Urothelium cell line (cell line): ENCODE results near the gene ACVR1.
"Not testable (repeated sequence)": the region's sequence is repeated elsewhere in the genome, so short reads cannot be mapped to it uniquely, and the experiment has no call there.

ENCODE experiments used
- DNase-seq: peaks from one replicate; pipeline ENCODE4 v3.0.0; 2011; ENCODE audit warnings: low spot score, mixed read lengths
- FAIRE-seq: peaks from 2 replicates; lab custom pipeline; 2011; peaks lifted over from hg19 to GRCh38; lab: Jason Lieb, UNC

The ACVR1 gene

DNA sequence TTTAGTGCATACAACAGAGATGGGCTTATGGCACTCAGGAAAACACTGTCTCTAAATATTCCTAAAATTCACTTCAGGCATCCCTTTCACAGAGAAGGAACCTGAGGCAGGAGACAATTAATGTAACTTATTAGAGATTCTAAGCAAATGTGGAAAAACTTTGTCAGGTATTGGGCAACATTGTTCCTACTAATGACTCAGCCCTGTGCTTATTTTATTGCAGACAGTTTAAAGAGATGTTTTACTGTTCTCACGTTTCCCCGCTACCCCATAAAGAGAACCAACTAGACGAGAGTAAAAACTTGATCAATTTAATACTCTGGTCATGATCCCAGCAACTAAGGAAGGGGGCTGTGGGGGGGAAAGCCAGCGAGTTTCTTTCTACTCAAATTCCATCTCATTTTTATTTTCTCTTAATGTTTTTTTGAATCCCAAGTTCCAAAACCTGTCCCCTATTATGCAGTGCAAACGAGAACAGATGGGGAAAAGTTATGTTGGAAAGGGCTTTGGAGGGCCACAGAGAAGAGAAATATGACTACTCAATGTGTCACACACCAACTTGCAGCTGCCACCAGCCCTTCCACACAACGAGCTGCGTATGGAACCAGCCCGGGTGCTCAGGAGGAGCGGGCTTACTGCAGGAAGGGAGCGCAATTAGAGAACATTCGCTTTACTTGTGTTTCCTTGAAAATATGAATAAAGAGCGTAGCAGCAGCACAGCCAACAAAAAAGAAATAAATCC, 18.7 kb upstream of the ACVR1 start:
- no peak for DNase-seq
- no peak for FAIRE-seq

DNA sequence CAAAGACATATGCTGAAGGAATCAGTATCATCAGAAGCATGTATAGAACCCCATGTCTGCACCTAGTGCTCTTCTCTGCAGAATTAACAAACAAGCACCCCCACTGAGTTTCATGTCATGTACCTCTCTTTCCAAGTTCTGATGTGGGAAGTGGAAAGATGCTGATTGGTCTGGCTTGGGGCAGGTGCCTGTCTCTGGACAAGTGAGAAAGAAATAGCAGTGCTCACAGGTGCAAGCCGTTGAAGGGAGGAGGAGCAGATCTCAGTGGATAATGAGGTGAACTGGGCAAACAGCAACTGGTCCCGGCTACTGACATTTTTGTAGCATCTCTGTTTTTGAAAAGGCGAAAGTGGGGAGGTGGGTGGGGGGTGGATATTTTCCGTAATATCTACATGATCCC, 17.5 kb upstream of the ACVR1 start:
- DNase-seq (no peak), FAIRE-seq (no peak)

DNA sequence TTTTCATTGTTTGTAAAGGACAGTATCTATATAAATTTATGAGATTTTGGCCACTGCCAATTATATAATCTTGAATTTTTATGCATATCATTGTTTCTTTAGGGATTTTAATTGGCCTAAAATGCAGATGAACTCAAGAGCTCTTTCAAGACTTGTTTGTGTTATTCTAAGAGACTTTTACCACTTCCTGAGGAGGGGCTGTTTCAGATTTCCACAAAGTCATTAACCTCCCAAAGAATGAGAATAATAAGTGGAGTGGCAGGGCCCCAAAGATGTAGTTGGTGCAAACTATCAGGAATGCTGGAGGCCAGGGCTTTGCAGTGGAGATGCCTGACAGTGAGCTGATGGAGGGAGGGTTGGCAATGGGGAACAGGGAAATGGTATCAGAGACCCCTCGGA, 15.5 kb upstream of the ACVR1 start:
- FAIRE-seq: no peak
- DNase-seq: no peak

DNA sequence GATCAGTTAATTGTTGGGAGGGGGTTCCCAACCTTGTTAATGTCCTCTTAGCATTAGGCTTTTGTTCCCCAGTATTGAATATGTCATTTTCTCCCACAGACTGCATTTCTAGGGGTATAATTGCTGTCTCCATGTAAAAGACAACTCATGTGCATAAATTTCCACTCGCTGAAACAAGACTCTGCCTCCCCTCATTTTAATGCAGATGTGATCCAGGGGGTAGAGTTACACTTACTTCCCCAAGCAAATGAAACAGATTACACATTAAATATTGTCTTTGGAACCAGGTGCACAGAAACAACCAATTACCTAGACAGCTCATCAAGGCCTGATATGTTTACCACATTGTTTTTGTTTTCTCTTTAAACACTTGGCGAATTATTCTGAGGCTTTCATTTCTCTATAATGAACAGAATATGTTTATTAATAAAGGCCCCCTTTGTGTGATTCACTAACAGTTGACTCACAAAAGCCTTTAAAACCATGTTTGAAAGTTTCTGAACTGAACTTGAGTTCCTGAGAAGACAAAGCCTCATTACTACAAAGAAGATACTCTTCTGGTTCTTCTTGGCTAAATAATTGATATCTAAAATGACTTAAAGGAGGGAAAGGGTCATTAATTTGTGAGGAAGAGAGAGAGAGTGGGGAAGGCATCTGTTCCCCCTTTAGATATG, 15.0 kb upstream of the ACVR1 start:
- DNase-seq: no peak
- FAIRE-seq: no peak

DNA sequence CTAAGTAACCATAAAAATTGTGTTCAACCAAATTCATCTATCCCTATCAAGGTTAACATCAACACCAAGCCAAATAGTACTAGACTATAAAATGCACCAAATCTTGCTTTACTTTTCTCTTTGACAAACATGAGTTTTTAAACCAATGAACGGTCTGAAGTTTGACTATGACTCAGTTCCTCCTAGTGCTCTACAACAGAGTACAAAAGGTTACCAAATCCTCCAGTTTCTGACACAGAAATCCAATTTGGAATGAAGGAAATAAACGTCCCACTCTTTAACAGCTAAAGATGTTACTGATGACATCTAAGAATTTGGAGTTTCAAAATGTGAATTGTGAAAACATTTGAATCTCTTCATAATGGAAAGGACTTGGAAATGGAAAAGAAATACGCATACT, 11.8 kb upstream of the ACVR1 start:
- FAIRE-seq: no peak
- DNase-seq: no peak

DNA sequence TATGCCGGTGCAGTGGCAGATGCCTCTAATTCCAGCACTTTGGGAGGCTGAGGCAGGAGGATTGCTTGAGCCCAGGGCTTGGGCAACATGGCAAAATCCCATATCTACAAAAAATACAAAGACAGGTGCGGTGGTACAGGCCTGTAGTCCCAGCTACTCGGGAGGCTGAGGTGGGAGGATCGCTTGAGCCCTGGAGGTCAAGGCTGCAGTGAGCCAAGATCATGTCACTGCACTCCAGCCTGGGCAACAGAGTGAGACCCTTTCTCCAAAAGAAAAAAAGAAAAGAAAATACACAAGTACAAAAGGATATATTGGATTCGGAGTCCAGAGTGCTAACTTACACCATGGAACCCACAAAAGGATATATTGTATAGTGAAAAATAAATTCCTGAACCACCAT, 8.4 kb upstream of the ACVR1 start:
- FAIRE-seq, DNase-seq: not testable (repeated sequence)

DNA sequence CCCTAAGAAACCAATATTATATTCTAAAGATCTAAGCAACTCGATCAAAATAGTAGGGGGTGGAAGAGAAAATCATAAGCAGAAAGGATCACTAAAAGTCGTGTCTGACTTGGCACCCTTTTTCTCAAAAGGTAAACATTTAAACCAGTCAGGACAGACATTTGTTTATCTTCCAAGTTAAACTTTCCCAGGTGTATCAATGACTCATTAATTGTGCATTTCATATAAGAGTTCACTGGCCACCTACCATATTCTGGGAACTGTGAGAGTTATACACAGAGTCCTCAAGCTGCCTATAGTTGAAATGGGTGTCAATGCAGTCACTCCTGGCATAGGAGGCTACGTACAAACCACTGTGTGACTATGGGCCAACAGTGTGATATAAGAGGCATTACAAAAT, 4.8 kb upstream of the ACVR1 start:
- no peak for FAIRE-seq
- no peak for DNase-seq

DNA sequence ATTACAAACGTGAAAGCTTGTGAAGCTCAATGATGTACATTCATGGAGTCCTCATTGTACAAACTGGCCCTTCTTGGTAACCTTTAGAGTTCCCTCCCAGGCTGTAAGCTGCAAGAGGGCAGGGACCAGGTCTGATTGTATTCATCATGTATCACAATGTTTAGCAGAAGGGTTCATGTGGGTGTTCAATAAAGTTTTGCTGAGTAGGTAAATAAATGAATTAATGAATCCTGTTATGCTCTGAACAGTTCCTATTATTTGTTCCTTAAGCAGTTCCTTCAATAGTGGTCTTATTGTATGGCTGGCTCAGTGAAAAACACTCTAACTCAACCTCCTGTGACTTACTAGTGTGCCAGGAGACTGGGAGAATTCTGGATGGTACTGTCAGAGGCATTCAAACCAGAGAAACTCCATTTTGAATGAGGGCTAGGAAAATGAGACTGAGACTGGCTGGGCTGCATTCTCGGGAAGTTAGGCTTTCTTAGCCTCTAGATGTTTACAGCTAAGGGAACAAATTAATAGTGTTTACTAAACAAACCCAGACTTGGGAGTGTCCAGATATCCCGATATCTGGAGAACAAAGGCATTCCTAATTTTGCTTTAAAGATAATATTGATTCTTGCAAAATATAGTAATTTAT, 1.8 kb upstream of the ACVR1 start:
- DNase-seq (no peak), FAIRE-seq (no peak)

DNA sequence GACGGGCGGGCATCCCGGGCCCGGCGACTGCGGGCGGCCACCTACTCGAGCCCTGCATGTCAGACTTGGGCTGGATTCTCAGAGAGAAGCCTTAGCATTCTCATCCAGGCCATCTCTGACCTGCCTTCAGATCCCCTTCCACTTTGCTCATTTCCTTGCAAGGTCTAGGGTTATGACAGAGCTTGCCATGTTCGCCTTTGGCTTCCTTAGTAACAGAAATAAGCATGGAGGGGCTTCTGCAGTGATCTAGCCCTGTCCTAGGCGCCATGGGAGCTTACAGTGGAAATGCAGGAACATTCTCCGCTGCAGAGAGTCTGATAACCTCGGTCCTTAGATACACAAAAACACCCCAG, 632 bp upstream of the ACVR1 start:
- DNase-seq: no peak
- no peak for FAIRE-seq

DNA sequence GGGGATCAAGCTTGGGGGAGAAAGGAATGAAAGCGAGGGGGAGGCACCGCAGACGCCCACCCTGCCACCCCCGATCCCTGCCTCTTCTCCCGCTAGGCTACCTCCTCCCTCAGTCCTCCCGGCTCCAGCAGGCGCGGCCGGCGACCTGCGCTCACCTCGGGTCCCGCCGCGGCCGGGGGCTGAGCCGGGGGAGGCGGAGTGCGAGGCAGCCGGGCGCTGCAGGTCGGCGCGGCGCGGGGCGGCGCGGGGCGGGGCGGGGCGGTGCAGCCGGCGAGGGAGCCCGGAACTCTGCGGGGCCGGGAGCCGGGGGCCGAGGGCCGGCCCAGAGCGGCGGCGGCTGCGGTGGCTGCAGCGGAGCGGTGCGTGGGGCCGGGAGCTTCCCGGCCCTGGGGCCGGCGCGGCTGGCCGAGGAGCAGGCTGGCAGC, 477 bp downstream of the ACVR1 start:
- no peak for FAIRE-seq

DNA sequence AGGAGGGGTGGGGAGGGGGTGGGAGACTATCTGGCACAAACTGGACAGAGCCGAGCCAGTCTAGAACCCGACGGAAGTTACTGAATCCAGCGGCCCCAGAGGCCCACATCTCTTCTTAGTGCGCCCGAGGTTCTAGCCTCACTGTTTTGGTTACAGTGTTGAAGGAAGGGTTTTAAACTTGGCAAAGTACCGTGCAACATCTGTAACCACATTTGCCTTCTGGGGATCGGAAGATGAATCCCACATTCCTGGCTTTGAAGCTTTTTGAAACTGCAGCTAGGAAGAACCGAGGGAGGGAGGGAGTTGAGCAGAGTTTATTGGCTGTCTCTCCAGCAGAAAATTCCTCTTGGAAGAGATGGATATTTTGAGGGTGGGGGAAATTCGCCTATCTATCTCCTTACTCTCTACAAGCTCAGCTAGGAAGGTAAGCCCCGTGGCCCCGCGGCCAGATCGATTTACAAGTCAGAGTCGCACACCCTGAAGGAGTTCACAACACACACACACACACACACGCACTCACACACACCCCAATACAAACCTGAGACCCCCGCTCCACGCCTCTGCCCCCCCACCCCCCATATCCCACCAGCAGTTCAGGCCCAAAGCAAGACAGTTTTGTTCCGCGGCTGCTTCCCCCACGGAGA, 1.0 kb downstream of the ACVR1 start:
- FAIRE-seq: no peak
- DNase-seq: peak; percentile 31

More for the DNA sequence above, 477 bp downstream of the ACVR1 start:
- DNase-seq: no peak

DNA sequence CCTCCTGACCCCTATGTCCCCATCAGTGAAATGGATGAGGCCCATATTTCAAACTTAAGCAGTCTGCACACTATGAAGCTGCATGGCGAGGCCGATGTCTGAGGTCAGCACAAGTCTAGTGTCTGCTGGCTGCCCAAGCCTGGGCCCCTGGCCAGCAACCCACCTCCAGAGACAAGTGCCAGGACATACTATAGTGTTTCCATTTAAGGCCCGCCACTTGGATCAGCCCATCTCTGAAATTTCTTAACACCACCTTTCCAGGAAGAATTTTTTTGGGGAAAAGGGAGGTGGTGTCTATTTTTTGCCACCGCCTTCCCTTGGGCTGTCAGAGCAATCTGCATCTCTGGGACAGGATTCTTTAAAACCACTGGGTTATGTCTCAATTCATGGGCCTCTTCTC, 1.8 kb downstream of the ACVR1 start:
- FAIRE-seq: no peak
- no peak for DNase-seq

DNA sequence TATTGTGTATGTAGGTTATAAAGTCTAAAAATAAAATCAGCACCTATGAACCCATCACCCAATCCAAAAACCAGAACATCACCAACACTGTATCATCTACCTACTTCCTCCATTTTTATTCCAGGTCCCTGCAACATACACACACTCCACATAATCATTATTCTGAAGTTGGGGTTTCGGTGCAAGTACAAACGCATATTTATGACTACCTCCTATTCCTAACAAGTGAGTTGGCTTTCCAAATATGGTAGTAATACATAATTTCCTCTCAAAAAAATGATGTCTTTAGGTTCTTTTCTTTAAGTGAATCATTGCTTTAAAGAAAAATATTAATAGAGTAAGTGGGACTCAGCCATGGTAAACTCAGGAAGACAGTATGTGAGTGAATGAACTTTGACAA, 3.3 kb downstream of the ACVR1 start:
- DNase-seq (no peak), FAIRE-seq (no peak)

DNA sequence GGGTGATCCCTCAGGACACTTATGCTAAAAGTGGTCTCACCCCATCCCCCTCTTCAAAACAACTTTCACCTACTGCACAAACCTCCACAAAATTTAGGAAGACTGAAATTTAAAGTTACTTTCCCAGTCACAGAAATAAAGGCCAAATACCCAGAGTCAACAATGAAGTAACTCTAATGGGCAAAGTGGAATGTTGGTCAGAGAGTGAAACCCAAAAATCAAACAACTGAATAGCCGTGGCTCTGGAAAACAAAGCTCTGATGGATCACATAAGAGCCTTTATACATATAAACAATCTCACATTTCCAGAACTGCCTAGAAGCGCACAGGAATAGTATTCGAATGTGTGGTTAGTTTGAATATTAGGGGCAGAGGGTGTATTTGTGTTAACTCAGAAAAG, 4.7 kb downstream of the ACVR1 start:
- FAIRE-seq (no peak), DNase-seq (no peak)

DNA sequence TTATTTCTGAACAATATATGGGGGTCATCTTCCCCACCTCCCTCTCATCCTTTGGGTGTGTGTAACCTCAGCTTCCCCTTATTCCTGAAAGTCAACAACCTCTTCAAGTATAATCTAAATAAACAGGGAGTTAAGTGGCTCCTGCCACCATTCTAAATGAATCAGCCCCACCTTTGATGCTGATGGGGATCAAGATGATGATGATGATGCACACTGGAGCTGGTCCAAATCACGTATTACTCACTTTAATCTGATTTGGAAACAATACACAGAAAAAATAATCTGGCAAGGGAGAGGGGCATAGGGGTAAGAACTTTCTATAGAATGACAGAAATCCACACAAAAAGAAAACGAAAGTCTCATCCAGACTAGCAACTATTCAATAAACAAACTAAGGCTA, 7.1 kb downstream of the ACVR1 start:
- no peak for DNase-seq
- FAIRE-seq: no peak

DNA sequence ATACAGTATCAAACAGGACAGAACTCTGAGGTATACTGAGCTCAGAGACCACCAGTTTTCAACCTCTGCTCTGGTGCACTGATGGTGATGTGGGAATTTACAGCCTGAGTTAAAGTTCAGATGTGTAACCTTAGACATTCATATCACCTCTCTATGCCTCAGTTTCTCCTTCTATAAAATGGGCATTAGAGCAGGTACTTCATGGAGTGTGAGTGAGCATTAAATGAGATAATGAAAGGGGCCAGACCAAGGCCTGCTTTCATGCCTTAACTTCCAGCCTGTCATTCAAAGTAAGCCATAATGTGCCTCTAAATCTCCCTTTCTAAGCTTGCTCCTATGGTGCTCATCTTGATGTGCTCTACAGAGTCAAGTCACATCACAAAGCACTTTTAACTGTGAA, 8.4 kb downstream of the ACVR1 start:
- FAIRE-seq (no peak), DNase-seq (no peak)

DNA sequence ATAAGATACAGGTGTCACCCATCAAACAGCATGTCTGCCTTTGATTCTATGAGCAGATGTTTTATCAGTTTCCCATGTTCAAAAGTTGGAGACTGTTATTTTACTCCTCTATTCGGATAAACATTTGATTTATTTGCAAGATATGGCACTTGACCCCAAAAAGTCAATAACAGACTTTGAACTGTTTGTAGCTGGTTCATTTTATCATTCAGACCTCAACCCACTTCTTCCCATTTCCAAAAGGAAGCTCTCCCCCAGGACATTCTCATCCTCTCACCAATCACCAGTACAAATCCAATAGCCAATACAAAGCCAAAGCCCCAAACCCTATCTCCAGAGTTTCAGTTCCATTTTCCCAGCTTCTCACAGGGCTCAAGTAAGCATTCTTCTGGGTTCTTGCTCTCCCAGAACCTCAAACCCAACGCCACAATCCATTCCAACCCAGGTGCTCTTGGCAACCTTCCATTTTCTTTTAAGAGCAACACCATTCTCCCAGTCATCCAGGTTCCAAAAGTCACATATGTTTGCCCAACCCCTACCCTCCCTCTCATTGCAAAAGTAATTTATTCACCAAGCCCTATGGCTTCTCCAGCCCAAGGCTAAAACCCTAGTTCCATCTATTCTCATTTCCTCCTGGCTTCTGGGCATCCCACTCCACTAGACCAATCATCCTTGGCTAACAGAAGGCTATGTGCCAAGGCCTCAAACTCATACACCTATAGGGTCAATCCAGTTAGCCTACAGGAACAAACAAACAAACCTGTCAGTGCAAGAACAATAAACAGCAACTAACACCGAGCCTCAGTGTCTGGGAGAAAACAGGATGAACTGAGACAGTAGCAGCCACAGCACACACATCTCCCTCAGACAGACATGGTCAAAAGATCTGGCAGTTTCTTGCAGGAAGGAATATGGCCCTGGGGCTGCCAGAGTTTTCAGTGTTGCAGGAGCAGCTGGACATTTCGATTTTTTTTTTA, 9.2 kb downstream of the ACVR1 start:
- FAIRE-seq: no peak
- DNase-seq: no peak

DNA sequence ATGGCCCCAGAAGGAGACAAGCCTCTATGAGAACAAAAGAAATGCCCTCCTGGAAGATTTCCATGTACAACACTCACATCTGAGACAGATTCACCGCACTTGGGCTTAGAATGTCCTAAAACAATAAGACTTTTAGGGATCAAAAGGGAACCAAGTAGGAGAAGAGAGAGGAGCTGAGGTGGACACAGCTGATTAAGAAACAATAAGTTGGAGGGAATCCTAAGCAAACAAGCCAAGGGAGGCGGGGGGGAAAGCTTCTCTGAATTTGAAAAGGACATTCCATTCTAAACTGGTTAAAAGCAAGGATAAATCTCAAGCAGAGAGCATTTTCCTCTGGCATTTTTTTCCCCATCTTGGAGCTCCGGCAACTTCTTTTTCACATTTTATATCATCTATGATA, 9.9 kb downstream of the ACVR1 start:
- no peak for FAIRE-seq
- no peak for DNase-seq

DNA sequence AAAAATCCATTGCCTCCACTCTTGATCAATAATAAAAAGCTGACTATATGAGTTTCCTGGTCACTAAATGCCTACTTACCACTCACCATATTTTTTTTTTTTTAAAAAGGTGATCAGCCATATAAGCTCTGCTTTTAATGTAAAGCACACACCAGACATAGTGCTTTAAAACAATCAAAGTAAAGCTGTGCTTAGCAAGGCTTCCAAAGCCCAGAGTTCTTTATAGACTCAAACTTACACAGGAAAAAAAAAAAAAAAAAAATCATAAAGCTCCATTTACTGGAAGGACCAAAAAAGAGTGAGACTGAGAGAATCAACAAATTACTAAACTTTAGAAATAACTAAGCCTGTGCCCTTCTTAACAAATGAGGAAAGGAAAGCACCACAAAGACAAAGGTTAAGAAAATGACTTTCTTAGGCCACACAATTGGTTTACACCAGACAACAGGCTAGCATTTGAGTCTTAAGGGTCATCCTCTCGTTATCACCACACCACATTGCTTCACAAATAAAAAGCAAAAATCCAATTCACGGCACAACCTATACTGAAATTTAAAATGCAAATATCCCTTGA, 11.2 kb downstream of the ACVR1 start:
- no peak for DNase-seq
- no peak for FAIRE-seq

DNA sequence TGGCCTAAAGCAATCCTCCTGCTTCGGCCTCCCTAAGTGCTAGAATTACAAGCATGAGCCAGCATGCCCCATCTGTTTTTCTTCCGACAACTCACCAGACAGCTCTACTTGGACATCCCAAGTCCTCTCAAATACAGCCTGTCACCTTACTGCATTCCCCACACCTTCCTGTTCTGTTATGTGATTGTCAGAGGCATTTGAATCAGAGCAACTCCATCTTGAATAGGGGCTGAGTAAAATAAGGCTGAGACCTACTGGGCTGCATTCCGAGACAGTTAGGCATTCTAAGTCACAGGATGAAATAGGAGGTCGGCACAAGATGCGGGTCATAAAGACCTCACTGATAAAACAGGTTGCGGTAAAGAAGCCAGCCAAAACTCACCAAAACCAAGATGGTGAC, 17.3 kb downstream of the ACVR1 start:
- FAIRE-seq (no peak), DNase-seq (no peak)
